ENCODE measurements around the gene TM9SF4.

The TM9SF4 gene

DNA sequence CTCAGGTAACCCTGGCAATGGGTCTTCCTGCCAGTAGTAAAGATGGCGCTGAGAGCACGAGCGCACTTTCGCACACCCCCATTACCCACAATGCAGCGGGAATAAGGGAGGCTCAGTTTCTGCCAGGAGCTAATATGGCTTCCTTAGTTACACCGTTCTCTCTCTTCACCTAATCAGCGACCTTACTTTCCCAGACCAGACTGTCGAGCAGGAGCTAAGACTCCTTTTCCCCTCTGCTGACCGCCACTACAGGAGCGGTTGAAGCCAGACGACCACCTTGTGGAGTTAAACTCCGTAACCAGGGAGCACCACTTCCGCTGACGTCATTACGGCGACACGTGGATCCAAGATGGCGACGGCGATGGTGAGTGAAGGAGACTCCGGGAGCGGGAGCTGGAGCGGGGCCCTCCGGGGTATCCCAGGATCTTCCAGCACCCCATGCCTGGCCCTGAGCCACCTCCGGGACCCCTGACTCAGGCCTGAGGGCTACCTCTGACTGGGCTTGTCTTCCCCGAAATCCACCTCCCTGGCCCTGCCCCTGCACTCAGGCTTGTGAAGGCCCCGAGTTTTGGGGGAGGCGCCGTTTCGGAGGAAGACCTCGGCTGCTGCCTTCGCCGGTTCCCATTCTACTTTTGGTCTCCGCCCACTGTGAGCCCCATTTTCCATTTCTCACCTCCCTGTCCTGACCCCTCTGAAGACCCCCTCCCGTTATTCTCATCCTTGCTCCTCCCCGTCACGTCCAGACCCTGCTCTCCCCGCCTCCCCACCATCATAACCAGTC lies at the start of gene TM9SF4:
Gene TM9SF4 (plus strand): TSS at position 323 of the 781 bp plus-strand sequence. CDS start 27 bp downstream, at position 350.
- Histone ChIP-seq H3K27ac (ENCODE audit: low read depth, low read length) (peak within 1 kb of the TSS; percentile 90), H3K4me3 (ENCODE audit: low read length) (peak within 1 kb of the TSS; percentile 74), H3K27me3 (ENCODE audit: control insufficient read depth, insufficient read depth, low read length) (no peaks in the 10 kb centered on the region), H3K36me3 (ENCODE audit: control insufficient read depth, insufficient read depth, low read length) (no peaks in the 10 kb centered on the region), H3K4me1 (ENCODE audit: control insufficient read depth, insufficient read depth, low read length) (peaks cover 4% of the 10 kb centered on the region), H3K9ac (ENCODE audit: low read length) (peak within 1 kb of the TSS; percentile 75)

GRCh38 chr20:32062776-32063170 lies 46.7 kb upstream of the TM9SF4 start:
- H3K4me3 ChIP-seq (ENCODE audit: low read length): no peak overlapping the region
- no peak overlapping the region for H3K27ac ChIP-seq (ENCODE audit: low read depth, low read length)
- H3K9ac ChIP-seq (ENCODE audit: low read length): no peak overlapping the region
- no peaks in the 10 kb centered on the region for H3K36me3 ChIP-seq (ENCODE audit: control insufficient read depth, insufficient read depth, low read length)
- no peaks in the 10 kb centered on the region for H3K27me3 ChIP-seq (ENCODE audit: control insufficient read depth, insufficient read depth, low read length)
- no peaks in the 10 kb centered on the region for H3K4me1 ChIP-seq (ENCODE audit: control insufficient read depth, insufficient read depth, low read length)

- Histone ChIP-seq H3K4me1 (ENCODE audit: control insufficient read depth, insufficient read depth, low read length) (no peaks in the 10 kb centered on the region), H3K4me3 (ENCODE audit: low read length) (no peak overlapping the region), H3K36me3 (ENCODE audit: control insufficient read depth, insufficient read depth, low read length) (no peaks in the 10 kb centered on the region), H3K27me3 (ENCODE audit: control insufficient read depth, insufficient read depth, low read length) (no peaks in the 10 kb centered on the region), H3K9ac (ENCODE audit: low read length) (no peak overlapping the region), H3K27ac (ENCODE audit: low read depth, low read length) (no peak overlapping the region)
Observed at GRCh38 chr20:32063695-32064094, 45.8 kb upstream of the TM9SF4 start.

GRCh38 chr20:32064667-32065066 lies 44.8 kb upstream of the TM9SF4 start:
- Histone ChIP-seq H3K4me1 (ENCODE audit: control insufficient read depth, insufficient read depth, low read length) (no peaks in the 10 kb centered on the region), H3K27ac (ENCODE audit: low read depth, low read length) (no peak overlapping the region), H3K4me3 (ENCODE audit: low read length) (no peak overlapping the region), H3K9ac (ENCODE audit: low read length) (no peak overlapping the region), H3K27me3 (ENCODE audit: control insufficient read depth, insufficient read depth, low read length) (no peaks in the 10 kb centered on the region), H3K36me3 (ENCODE audit: control insufficient read depth, insufficient read depth, low read length) (no peaks in the 10 kb centered on the region)

DNA sequence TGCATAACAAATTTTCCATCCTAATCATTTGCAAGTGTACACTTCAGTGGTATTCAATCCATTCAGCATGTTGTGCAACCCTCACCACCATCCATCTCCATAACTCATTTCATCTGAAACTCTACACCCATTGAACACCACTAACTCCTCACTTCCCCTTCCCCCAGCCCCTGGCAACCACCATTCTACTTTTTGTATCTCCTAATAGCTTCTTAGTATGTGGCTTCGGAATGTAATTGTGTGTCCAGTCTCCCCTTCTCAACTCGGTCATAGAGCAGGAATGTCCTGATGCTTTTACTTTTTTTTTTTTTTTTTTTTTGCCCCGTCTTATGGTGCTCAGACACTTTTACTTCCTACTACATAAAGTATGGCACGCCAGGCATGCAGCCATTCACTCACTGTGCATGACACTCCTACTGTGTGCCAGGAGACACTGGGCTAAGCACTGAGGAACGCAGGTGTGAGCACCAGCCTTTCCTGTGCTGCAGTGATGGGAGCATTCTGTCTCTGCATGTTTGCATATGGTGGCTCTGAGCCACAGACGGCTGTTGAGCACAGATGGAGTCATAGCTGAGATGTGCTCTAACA lies 42.2 kb upstream of the TM9SF4 start:
- H3K27ac ChIP-seq (ENCODE audit: low read depth, low read length): no peak overlapping the region
- H3K4me1 ChIP-seq (ENCODE audit: control insufficient read depth, insufficient read depth, low read length): no peaks in the 10 kb centered on the region
- no peaks in the 10 kb centered on the region for H3K27me3 ChIP-seq (ENCODE audit: control insufficient read depth, insufficient read depth, low read length)

GRCh38 chr20:32068174-32068573 lies 41.3 kb upstream of the TM9SF4 start:
- H3K9ac ChIP-seq (ENCODE audit: low read length): no peak overlapping the region
- H3K27me3 ChIP-seq (ENCODE audit: control insufficient read depth, insufficient read depth, low read length): no peaks in the 10 kb centered on the region
- no peak overlapping the region for H3K4me3 ChIP-seq (ENCODE audit: low read length)
- no peaks in the 10 kb centered on the region for H3K4me1 ChIP-seq (ENCODE audit: control insufficient read depth, insufficient read depth, low read length)
- H3K27ac ChIP-seq (ENCODE audit: low read depth, low read length): no peak overlapping the region
- no peaks in the 10 kb centered on the region for H3K36me3 ChIP-seq (ENCODE audit: control insufficient read depth, insufficient read depth, low read length)

More for the DNA sequence above, 42.2 kb upstream of the TM9SF4 start:
- no peak overlapping the region for H3K9ac ChIP-seq (ENCODE audit: low read length)
- H3K36me3 ChIP-seq (ENCODE audit: control insufficient read depth, insufficient read depth, low read length): no peaks in the 10 kb centered on the region
- H3K4me3 ChIP-seq (ENCODE audit: low read length): no peak overlapping the region

GRCh38 chr20:32069711-32070110 lies 39.8 kb upstream of the TM9SF4 start:
- H3K27ac ChIP-seq (ENCODE audit: low read depth, low read length): no peak overlapping the region
- no peaks in the 10 kb centered on the region for H3K36me3 ChIP-seq (ENCODE audit: control insufficient read depth, insufficient read depth, low read length)
- no peak overlapping the region for H3K9ac ChIP-seq (ENCODE audit: low read length)
- H3K27me3 ChIP-seq (ENCODE audit: control insufficient read depth, insufficient read depth, low read length): no peaks in the 10 kb centered on the region
- no peak overlapping the region for H3K4me3 ChIP-seq (ENCODE audit: low read length)
- H3K4me1 ChIP-seq (ENCODE audit: control insufficient read depth, insufficient read depth, low read length): no peaks in the 10 kb centered on the region

DNA sequence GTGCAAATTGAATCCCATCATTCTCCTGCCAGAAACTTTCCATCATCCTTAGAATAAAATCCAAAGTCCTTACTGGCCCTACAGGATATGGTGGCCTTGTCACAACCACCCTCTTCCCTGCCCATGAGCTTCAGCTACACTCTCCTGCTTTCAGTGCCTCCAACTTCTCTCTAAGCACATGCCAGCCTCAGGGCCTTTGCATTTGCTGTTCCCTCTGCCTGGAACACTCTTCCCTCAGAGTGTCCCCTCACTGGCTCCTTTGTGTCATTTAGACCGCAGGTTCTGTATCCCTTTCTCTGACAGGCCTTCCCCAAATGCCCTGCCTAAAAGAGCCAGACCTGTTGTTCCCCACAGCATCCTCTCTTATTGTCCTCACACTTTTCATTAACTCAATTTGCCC lies 39.2 kb upstream of the TM9SF4 start:
- Histone ChIP-seq H3K4me3 (ENCODE audit: low read length) (no peak overlapping the region), H3K4me1 (ENCODE audit: control insufficient read depth, insufficient read depth, low read length) (no peaks in the 10 kb centered on the region), H3K36me3 (ENCODE audit: control insufficient read depth, insufficient read depth, low read length) (no peaks in the 10 kb centered on the region), H3K9ac (ENCODE audit: low read length) (no peak overlapping the region), H3K27ac (ENCODE audit: low read depth, low read length) (no peak overlapping the region), H3K27me3 (ENCODE audit: control insufficient read depth, insufficient read depth, low read length) (no peaks in the 10 kb centered on the region)

- H3K27me3 ChIP-seq (ENCODE audit: control insufficient read depth, insufficient read depth, low read length): no peaks in the 10 kb centered on the region
Observed at GRCh38 chr20:32070690-32071213, 38.8 kb upstream of the TM9SF4 start.

GRCh38 chr20:32071395-32072167 lies 37.9 kb upstream of the TM9SF4 start:
- H3K4me1 ChIP-seq (ENCODE audit: control insufficient read depth, insufficient read depth, low read length): no peaks in the 10 kb centered on the region
- H3K36me3 ChIP-seq (ENCODE audit: control insufficient read depth, insufficient read depth, low read length): no peaks in the 10 kb centered on the region
- H3K27ac ChIP-seq (ENCODE audit: low read depth, low read length): no peak overlapping the region
- no peaks in the 10 kb centered on the region for H3K27me3 ChIP-seq (ENCODE audit: control insufficient read depth, insufficient read depth, low read length)
- H3K9ac ChIP-seq (ENCODE audit: low read length): no peak overlapping the region
- no peak overlapping the region for H3K4me3 ChIP-seq (ENCODE audit: low read length)

More at GRCh38 chr20:32070690-32071213, 38.8 kb upstream of the TM9SF4 start:
- H3K27ac ChIP-seq (ENCODE audit: low read depth, low read length): no peak overlapping the region
- H3K4me1 ChIP-seq (ENCODE audit: control insufficient read depth, insufficient read depth, low read length): no peaks in the 10 kb centered on the region
- H3K9ac ChIP-seq (ENCODE audit: low read length): no peak overlapping the region
- no peaks in the 10 kb centered on the region for H3K36me3 ChIP-seq (ENCODE audit: control insufficient read depth, insufficient read depth, low read length)
- no peak overlapping the region for H3K4me3 ChIP-seq (ENCODE audit: low read length)

- H3K4me1 ChIP-seq (ENCODE audit: control insufficient read depth, insufficient read depth, low read length): no peaks in the 10 kb centered on the region
- no peak overlapping the region for H3K4me3 ChIP-seq (ENCODE audit: low read length)
- H3K9ac ChIP-seq (ENCODE audit: low read length): no peak overlapping the region
- no peak overlapping the region for H3K27ac ChIP-seq (ENCODE audit: low read depth, low read length)
- H3K27me3 ChIP-seq (ENCODE audit: control insufficient read depth, insufficient read depth, low read length): no peaks in the 10 kb centered on the region
- H3K36me3 ChIP-seq (ENCODE audit: control insufficient read depth, insufficient read depth, low read length): no peaks in the 10 kb centered on the region
Observed at GRCh38 chr20:32072168-32072750, 37.3 kb upstream of the TM9SF4 start.

DNA sequence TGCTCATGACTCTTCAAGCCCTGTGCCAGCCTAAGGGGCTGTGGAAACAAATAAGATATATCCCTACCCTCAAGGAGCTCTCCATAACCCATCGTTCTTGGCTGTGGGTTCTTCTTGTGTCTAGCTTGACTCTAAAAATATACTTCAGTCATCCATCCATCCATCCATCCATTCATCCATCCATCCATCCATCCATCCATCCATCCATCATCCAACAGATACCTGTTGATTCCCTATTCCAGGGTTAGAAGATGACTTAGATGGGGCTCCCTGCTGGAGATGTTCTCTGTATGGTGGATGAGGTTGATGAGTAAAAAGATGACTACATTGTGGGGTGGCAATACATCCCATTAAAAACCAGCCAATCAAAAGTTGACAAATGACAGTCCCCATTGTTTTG lies 34.0 kb upstream of the TM9SF4 start:
- Histone ChIP-seq H3K9ac (ENCODE audit: low read length) (no peak overlapping the region), H3K27me3 (ENCODE audit: control insufficient read depth, insufficient read depth, low read length) (no peaks in the 10 kb centered on the region), H3K4me1 (ENCODE audit: control insufficient read depth, insufficient read depth, low read length) (no peaks in the 10 kb centered on the region), H3K36me3 (ENCODE audit: control insufficient read depth, insufficient read depth, low read length) (no peaks in the 10 kb centered on the region), H3K4me3 (ENCODE audit: low read length) (no peak overlapping the region), H3K27ac (ENCODE audit: low read depth, low read length) (no peak overlapping the region)
